RWPE2 (cell line): ENCODE measurements around the gene MN1.

Experiments
- ATAC-seq: fragments of 200-7000 bp; cut with Tn5 transposase; 3 replicates; pipeline ENCODE4 v1.9.1; 2021; ENCODE audit warnings: low read depth
- DNase-seq: peaks from one replicate; pipeline ENCODE4 v3.0.0-alpha.2; 2020; ENCODE audit warnings: low spot score
- H3K27ac ChIP-seq: fragments of 450-650 bp; 2 replicates; pipeline ENCODE4 v1.5.1; 2017; ENCODE audit warnings: mild to moderate bottlenecking; ENCODE audit not compliant: poor library complexity, severe bottlenecking
- H3K27me3 ChIP-seq: fragments of 250-450 bp; sonication (Bioruptor Pico); 2 replicates; pipeline ENCODE4 v1.5.1; 2021; ENCODE audit warnings: mild to moderate bottlenecking, moderate library complexity; ENCODE audit not compliant: insufficient read depth, poor library complexity, severe bottlenecking
- H3K36me3 ChIP-seq: fragments of 250-450 bp; sonication (Bioruptor Pico); 2 replicates; pipeline ENCODE4 v1.5.1; 2020; ENCODE audit warnings: low read depth, mild to moderate bottlenecking, moderate library complexity
- H3K4me1 ChIP-seq: fragments of 250-450 bp; sonication (Bioruptor Pico); 2 replicates; pipeline ENCODE4 v1.5.1; 2021; ENCODE audit warnings: mild to moderate bottlenecking, moderate library complexity; ENCODE audit not compliant: insufficient read depth, poor library complexity, severe bottlenecking
- H3K4me3 ChIP-seq: fragments of 250-450 bp; sonication (Bioruptor Pico); 2 replicates; pipeline ENCODE4 v1.5.1; 2021; ENCODE audit warnings: mild to moderate bottlenecking, moderate library complexity; ENCODE audit not compliant: severe bottlenecking
- H3K9me3 ChIP-seq: fragments of 250-450 bp; sonication (Bioruptor Pico); 2 replicates; pipeline ENCODE4 v1.5.1; 2021; ENCODE audit warnings: mild to moderate bottlenecking, moderate library complexity; ENCODE audit not compliant: severe bottlenecking
- TF ChIP-seq, protein P1 (sequence below): fragments of 450-650 bp; IDR thresholded peaks from one replicate; pipeline ENCODE4 v1.5.1; 2017; ENCODE audit warnings: mild to moderate bottlenecking, moderate library complexity; ENCODE audit not compliant: poor library complexity, severe bottlenecking

The MN1 gene

DNA sequence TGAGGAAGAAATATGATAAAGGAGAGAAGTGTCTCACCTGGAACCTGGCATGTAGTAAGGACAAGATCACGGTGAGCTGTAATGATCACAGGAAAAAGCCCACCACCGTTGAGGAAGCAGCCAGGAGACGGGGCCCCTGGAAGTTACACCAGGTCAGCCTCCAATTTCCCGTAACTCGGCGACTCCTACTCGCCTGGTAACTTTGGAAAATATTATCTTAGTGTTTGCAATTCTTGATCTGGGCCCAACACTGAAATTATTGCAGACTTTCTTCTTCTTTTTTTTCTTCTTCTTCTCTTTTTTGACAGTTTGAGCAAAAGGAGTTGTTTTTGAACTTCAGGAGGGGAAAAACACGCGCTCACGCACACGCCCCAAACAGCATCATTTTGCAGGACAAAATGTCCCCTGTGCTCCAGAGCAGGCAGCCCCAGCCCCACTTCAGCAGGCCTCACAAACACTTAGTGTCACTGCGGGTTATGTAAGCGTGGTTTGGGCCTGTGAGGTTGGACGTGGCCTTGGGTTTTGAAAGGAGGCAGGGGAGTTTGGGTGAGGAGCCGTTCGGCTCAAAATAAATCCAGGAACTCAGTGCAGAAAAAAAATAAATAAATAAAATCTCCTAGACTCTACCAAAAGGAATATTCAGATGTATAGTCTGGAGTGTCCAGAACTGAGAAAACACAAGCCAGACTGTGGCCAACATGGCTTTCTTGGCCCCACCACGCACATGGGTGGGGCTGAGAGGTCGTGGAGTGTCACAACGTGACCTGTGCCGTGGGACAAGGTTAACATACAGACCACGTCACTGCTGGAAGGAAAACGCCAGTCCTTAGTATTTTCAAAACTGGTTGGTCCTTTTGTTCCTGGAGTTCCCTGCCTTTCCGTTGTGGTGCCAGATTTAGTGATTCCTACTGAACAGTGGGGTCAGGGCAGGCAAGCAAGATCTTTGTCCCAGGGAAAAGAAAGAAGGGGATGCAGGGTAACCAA, 26.3 kb upstream of the MN1 start:
- no peak for DNase-seq
- no peak overlapping the region for H3K4me3 ChIP-seq
- TF ChIP-seq, protein P1, sequence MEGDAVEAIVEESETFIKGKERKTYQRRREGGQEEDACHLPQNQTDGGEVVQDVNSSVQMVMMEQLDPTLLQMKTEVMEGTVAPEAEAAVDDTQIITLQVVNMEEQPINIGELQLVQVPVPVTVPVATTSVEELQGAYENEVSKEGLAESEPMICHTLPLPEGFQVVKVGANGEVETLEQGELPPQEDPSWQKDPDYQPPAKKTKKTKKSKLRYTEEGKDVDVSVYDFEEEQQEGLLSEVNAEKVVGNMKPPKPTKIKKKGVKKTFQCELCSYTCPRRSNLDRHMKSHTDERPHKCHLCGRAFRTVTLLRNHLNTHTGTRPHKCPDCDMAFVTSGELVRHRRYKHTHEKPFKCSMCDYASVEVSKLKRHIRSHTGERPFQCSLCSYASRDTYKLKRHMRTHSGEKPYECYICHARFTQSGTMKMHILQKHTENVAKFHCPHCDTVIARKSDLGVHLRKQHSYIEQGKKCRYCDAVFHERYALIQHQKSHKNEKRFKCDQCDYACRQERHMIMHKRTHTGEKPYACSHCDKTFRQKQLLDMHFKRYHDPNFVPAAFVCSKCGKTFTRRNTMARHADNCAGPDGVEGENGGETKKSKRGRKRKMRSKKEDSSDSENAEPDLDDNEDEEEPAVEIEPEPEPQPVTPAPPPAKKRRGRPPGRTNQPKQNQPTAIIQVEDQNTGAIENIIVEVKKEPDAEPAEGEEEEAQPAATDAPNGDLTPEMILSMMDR: no peak
- ATAC-seq: no peak
- H3K9me3 ChIP-seq: no peaks in the 10 kb centered on the region
- H3K4me1 ChIP-seq: no peaks in the 10 kb centered on the region
- no peaks in the 10 kb centered on the region for H3K36me3 ChIP-seq
- no peaks in the 10 kb centered on the region for H3K27me3 ChIP-seq
- H3K27ac ChIP-seq: no peak overlapping the region

GRCh38 chr22:27825174-27825573, 23.6 kb upstream of the MN1 start:
- H3K27ac ChIP-seq: no peak overlapping the region
- no peak for ATAC-seq
- H3K9me3 ChIP-seq: no peaks in the 10 kb centered on the region
- no peaks in the 10 kb centered on the region for H3K4me1 ChIP-seq
- no peaks in the 10 kb centered on the region for H3K36me3 ChIP-seq
- no peak for DNase-seq
- H3K4me3 ChIP-seq: no peak overlapping the region
- TF ChIP-seq, protein P1: peak; percentile 33
- H3K27me3 ChIP-seq: no peaks in the 10 kb centered on the region

DNA sequence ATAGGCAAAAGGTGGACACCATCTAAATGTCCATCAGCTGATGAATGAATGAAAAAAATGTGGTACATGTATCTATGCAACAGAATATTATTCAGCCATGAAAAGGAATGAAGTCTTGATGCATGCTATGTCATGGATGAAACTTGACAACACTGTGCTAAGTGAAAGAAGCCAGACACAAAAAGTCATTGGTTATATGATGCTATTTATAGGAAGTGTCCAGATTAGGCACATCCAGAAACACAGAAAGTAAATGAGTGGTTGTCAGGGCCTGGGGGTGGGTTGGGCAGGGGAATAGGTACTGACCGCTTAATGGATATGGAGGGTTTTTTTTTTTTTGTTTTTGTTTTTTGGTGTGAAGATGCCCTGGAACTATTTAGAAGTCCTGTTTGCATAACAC, 21.7 kb upstream of the MN1 start:
- TF ChIP-seq, protein P1: no peak
- no peaks in the 10 kb centered on the region for H3K9me3 ChIP-seq
- no peak overlapping the region for H3K27ac ChIP-seq
- no peak for ATAC-seq
- no peak overlapping the region for H3K4me3 ChIP-seq
- no peaks in the 10 kb centered on the region for H3K27me3 ChIP-seq
- no peaks in the 10 kb centered on the region for H3K4me1 ChIP-seq
- no peaks in the 10 kb centered on the region for H3K36me3 ChIP-seq
- DNase-seq: no peak

DNA sequence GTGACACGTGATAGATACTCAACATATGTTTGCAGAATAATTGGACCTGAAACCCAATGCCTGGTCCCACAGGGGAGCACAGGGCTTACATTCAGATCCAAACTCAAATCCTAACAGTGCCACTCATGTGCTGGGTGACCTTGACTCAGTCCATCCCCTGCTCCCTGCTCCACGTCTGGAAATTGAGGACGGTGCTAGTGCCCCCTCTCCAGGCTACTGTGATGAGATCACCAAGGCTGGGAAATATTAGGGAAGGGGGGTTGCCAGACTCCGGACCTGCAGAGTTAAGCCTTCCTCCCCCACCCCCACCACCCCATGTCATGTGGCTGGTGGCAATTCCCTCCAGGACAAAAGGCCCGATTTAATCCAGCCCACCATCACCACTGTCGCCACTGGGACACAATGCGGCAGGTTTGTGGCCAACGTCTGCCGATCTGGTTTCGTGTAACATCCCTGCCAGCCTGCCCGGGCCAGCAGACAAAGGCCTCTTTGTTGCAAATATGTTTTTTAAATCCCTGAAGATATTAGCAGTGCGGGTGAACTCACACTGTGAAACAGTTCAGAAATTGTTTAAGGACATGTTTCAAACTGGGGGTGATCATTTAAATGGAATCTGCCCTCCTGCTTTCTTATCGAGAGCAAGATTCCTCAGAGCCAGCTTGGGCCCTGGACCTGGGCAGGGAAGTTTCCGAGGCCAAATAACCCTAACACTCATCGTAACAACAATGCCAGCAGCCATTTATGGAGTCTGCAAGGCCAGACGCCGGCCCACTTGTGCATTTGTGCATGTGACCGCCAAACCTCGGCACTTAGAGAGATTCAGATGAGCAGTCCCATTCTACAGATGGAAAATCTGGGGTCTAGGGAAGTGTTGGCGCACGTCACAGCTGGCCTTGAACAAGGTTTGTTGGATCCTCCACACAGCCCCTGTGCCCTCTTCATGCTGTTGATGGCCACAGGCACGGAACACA, 19.6 kb upstream of the MN1 start:
- Histone ChIP-seq H3K9me3 (no peaks in the 10 kb centered on the region), H3K36me3 (no peaks in the 10 kb centered on the region), H3K4me3 (no peak overlapping the region), H3K27ac (no peak overlapping the region), H3K27me3 (no peaks in the 10 kb centered on the region), H3K4me1 (no peaks in the 10 kb centered on the region)
- DNase-seq: no peak
- no peak for ATAC-seq
- TF ChIP-seq, protein P1: no peak
